K562 (cell line): ENCODE data around the gene RGS19. TPM values are rescaled to one million over a fixed set of nuclear protein-coding genes. Genes with fewer than 3 reads are reported as not detected.

Experiments
- CC2D1A ChIP-seq: fragments of 450-650 bp; IDR thresholded peaks from 2 replicates; pipeline ENCODE4 v1.6.1; 2017; ENCODE audit warnings: mild to moderate bottlenecking
- ID3 ChIP-seq, 2 experiments: fragments of 250-450 bp in 1 of 2; fragments of 450-650 bp in 1 of 2; sonication (Bioruptor Pico) in 1 of 2; IDR thresholded peaks; 2 replicates each; pipeline versions ENCODE4 v1.6.1 to v1.8.0; 2016 to 2021; ENCODE audit warnings: mild to moderate bottlenecking in 2 of 2, moderate library complexity in 2 of 2, missing compliant biosample characterization in 1 of 2, missing genetic modification characterization in 1 of 2
- KHSRP ChIP-seq: fragments of 450-650 bp; IDR thresholded peaks from 2 replicates; pipeline ENCODE4 v1.6.1; 2017
- KLF16 ChIP-seq: IDR thresholded peaks from 2 replicates; pipeline ENCODE4 v1.6.1; 2016; ENCODE audit warnings: antibody characterized with exemption
- MIER1 ChIP-seq: fragments of 450-650 bp; IDR thresholded peaks from 2 replicates; pipeline ENCODE4 v1.6.1; 2016; ENCODE audit warnings: antibody characterized with exemption, mild to moderate bottlenecking, low read depth
- NR2C1 ChIP-seq, 2 experiments: fragments of 450-650 bp; IDR thresholded peaks; 2 replicates each; pipeline ENCODE4 v1.6.1; 2017; ENCODE audit warnings: mild to moderate bottlenecking in 2 of 2, antibody characterized with exemption in 1 of 2, inconsistent platforms in 1 of 2, missing compliant biosample characterization in 1 of 2, missing genetic modification characterization in 1 of 2
- PKNOX1 ChIP-seq: fragments of 450-650 bp; IDR thresholded peaks from 2 replicates; pipeline ENCODE4 v1.6.1; 2016
- POLR2G ChIP-seq: fragments of 200-400 bp; formaldehyde crosslinking; IDR thresholded peaks from 2 replicates; pipeline ENCODE4 v1.6.1; 2017; ENCODE audit warnings: low read depth, mild to moderate bottlenecking, antibody characterized with exemption, low read length, moderate library complexity
- PURB ChIP-seq: sonication (generic); formaldehyde crosslinking; IDR thresholded peaks from 2 replicates; pipeline ENCODE4 v1.9.0; 2021; ENCODE audit warnings: low read depth, mild to moderate bottlenecking, missing genetic modification reagents
- RBM17 ChIP-seq: fragments of 200-400 bp; formaldehyde crosslinking; IDR thresholded peaks from 2 replicates; pipeline ENCODE4 v1.6.1; 2017; ENCODE audit warnings: low read depth, mild to moderate bottlenecking, low read length, borderline replicate concordance
- SRSF3 ChIP-seq: fragments of 200-400 bp; formaldehyde crosslinking; IDR thresholded peaks from 2 replicates; pipeline ENCODE4 v1.6.1; 2016; ENCODE audit warnings: mild to moderate bottlenecking, low read length, moderate library complexity; ENCODE audit not compliant: insufficient read depth
- TAF1 ChIP-seq: IDR thresholded peaks from 2 replicates; pipeline ENCODE4 v1.6.1; 2011; ENCODE audit warnings: mild to moderate bottlenecking, low read length, moderate library complexity; ENCODE audit not compliant: insufficient read depth, control insufficient read depth, severe bottlenecking; ENCODE audit errors: extremely low read depth
- TBL1XR1 ChIP-seq, 2 experiments: IDR thresholded peaks; 2 replicates each; pipeline ENCODE4 v1.6.1; 2012; ENCODE audit warnings: improper control_type of control experiment in 2 of 2, low read length in 2 of 2, mild to moderate bottlenecking in 1 of 2
- ZFPM2 ChIP-seq: fragments of 250-450 bp; sonication (Bioruptor Pico); IDR thresholded peaks from 2 replicates; pipeline ENCODE4 v1.5.1; 2022; ENCODE audit warnings: mild to moderate bottlenecking
- ZNF280B ChIP-seq: fragments of 250-450 bp; sonication (Bioruptor Pico); IDR thresholded peaks from 2 replicates; pipeline ENCODE4 v1.5.1; 2021; ENCODE audit warnings: mild to moderate bottlenecking
- ZNF316 ChIP-seq: fragments of 450-650 bp; IDR thresholded peaks from 2 replicates; pipeline ENCODE4 v1.6.1; 2016
- ZNF408 ChIP-seq: fragments of 250-450 bp; sonication (Bioruptor Pico); IDR thresholded peaks from 2 replicates; pipeline ENCODE4 v1.4.0; 2020; ENCODE audit warnings: low read depth, mild to moderate bottlenecking, moderate library complexity
- ZNF507 ChIP-seq: conservative IDR thresholded peaks from 2 replicates; pipeline ENCODE4 v1.6.1; 2017; ENCODE audit warnings: missing genetic modification characterization, missing compliant biosample characterization
- ZNF511 ChIP-seq: sonication (generic); formaldehyde crosslinking; IDR thresholded peaks from 2 replicates; pipeline ENCODE4 v1.8.0; 2022; ENCODE audit warnings: mild to moderate bottlenecking, missing genetic modification reagents
- ZNF512 ChIP-seq: IDR thresholded peaks from 2 replicates; pipeline ENCODE4 v1.6.1; 2016; ENCODE audit warnings: missing genetic modification characterization, missing compliant biosample characterization
- ZNF639 ChIP-seq, 2 experiments: fragments of 200-800 bp in 1 of 2; sonication (Bioruptor generic) in 1 of 2; sonication (generic) in 1 of 2; formaldehyde crosslinking in 1 of 2; IDR thresholded peaks in 1 of 2; conservative IDR thresholded peaks in 1 of 2; 2 replicates each; pipeline versions ENCODE4 v1.5.0 to v1.6.1; 2016 to 2020; ENCODE audit warnings: missing compliant biosample characterization in 1 of 2, missing genetic modification characterization in 1 of 2, missing genetic modification reagents in 1 of 2
- polyA plus RNA-seq, 8 experiments: library from polyadenylated mRNA; depleted of rRNA in 4 of 8; stranded (reverse) in 5 of 8; unstranded in 3 of 8; fragments of >200 nt; fragmentation: Nextera tagmentation in 2 of 8; fragmentation: Illumina TruSeq in 1 of 8; extraction: Ambion mirVana in 2 of 8; extraction: Trizol in 1 of 8; gene quantifications; 2 replicates each; pipeline versions ENCODE4 v1.2.1 to v1.2.3, GENCODE V29; 2011 to 2014; ENCODE audit warnings: inconsistent platforms in 1 of 8, missing spikeins in 1 of 8
- total RNA-seq, 7 experiments: library from RNA; depleted of rRNA in 6 of 7; stranded (reverse); fragments of >200 nt in 6 of 7; fragmentation: Illumina TruSeq in 2 of 7; extraction: Trizol in 2 of 7; gene quantifications; 2 replicates each; pipeline versions ENCODE4 v1.2.1 to v1.2.3, GENCODE V29; 2011 to 2021; ENCODE audit warnings: low replicate concordance in 1 of 7

RGS19 gene
- total and polyA plus RNA-seq, 9 of the 15 experiments (the other 6 are each of a cell fraction or from before 2014, with no cell fraction given), result 0.41 to 23.7 (median 14.6) TPM

GRCh38 chr20:64038565-64039292, 40.6 kb downstream of the RGS19 start (continued):
- TF ChIP-seq ID3 (CRISPR knock-in tag; IDR thresholded peaks at IDR 0.05) (no peak), ID3 (tag; IDR thresholded peaks at IDR 0.05) (peak; percentile 50; the same call in 1 of the 2 replicates), RBM17 (no peak), ZNF408 (CRISPR knock-in tag) (no peak), TBL1XR1 (IDR thresholded peaks at IDR 0.05; ENCODE audit: low read length in 2 of 2) (no peak), ZNF639 (CRISPR knock-in tag; conservative IDR thresholded peaks at IDR 0.05 in 1 of 2, IDR thresholded peaks at IDR 0.05 in 1 of 2) (no peak), POLR2G (peak; percentile 85), PURB (CRISPR knock-in tag) (no peak), SRSF3 (no peak), ZNF512 (tag) (no peak), ZFPM2 (no peak), ZNF507 (tag) (no peak), ZNF511 (CRISPR knock-in tag) (peak; percentile 78), KLF16 (peak; percentile 3; the same call in 1 of the 2 replicates), ZNF316 (no peak), CC2D1A (no peak), TAF1 (peak; percentile 36), PKNOX1 (no peak), NR2C1 (IDR thresholded peaks at IDR 0.05) (no peak), NR2C1 (tag; IDR thresholded peaks at IDR 0.05) (no peak), ZNF280B (CRISPR knock-in tag) (no peak), MIER1 (no peak), KHSRP (no peak)
